ENCODE results near the gene OR52E6. TPM values are rescaled to one million over a fixed set of nuclear protein-coding genes. Genes with fewer than 3 reads are reported as not detected.

OR52E6 gene
- total RNA-seq (2022; extraction: Qiagen RNA extraction; ENCODE audit: low read depth): not detected in 5 replicates

GRCh38 chr11:5841797-5842196 lies at the start of gene OR52E6:
TSS of gene OR52E6 (minus strand) at chr11:5841897. CDS start at chr11:5841897, 0 bp downstream.

DNA sequence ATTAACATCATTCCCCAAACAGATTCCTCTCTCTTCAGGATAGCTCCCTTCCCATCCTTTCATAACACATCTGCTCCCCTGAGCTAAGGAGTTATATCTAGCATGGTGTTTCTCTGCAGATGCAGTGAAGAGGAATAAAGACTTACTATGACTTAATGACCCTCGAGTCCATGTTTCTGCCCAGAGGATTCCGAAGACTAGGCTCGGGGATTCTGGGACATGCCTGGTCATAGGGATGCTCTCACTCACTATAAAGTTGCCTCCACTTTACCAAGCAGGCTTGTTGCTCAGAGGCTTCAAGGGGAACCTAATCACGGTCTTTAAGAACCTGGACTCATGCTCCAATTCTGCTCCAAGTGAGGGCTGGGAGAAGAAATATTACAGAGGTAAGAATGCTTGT lies 38.6 kb upstream of the OR52E6 start, which contains the start of gene OR52E4:
Gene OR52E4 (plus strand): TSS at position 301 of the 400 bp plus-strand sequence. CDS start 3,664 bp downstream, outside the sequence.

DNA sequence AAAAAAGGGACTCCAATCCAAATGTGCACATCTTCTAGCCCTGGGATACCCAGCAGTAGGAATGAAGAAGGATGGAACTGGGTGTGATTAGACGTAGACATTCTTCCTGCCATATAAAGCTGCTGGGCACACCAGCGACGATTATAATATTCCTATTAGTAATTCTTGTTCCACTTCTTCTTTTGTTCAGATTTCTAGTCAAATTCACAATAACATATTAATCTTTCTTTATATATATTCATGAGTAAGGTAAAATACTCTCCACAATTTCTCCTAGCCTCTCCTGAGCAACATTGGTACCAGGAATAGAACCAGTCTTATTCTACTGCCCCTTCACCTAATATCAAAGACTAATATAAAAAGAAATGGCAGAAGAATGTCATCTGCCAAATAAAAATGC lies 15.9 kb upstream of the OR52E6 start, which contains the start of gene OR52E8:
Gene OR52E8 (minus strand): TSS at position 101 of the 400 bp plus-strand sequence. CDS start 0 bp downstream, at position 101.

DNA sequence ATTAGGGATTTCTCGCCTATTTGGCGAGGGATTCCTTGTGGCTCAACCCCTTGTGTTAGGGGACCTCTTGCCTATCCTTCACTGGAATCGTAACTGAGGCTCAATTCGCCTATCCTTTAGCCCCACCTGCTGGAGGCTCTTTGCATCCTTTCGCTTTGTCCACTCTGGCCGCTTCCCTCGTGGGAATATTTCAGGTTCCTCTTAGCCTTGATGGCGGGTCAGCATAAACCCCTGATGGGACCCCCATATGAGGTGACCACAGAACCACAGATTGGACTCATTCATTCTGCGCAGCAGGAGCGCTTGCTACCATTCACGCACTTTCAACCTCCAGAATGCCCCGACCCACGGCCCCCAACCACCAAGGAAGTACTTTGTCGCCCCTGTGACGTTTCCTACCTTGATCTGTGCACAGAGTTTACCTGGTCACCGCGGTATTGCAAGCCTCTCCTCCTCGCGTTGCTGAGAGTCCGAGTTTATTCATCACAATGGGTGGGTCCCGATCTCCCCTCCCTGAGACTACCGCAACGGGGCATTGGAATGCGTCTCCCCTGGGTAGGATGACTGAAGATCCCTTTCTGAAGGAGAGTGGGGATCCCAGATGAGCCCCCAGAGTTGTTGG lies 33.1 kb downstream of the OR52E6 start, which contains the start of gene OR52N2:
Gene OR52N2 (plus strand): TSS at position 425 of the 622 bp plus-strand sequence. CDS start 11,412 bp downstream, outside the sequence.

GRCh38 chr11:5791165-5791564 lies 50.5 kb downstream of the OR52E6 start, which contains the start of gene OR52N1:
TSS of gene OR52N1 (minus strand) at chr11:5791265. CDS start at chr11:5788816, 2,449 bp downstream.

Other genes starting within 250 kb of the OR52E6 start
- gene TRIM6, start 245.3 kb downstream of the OR52E6 start, total RNA-seq (2022; extraction: Qiagen RNA extraction; ENCODE audit: low read depth): 11.4 to 16.0 TPM (median 13.3 TPM) in 5 replicates
- 3.1 to 4.0 TPM (median 3.4 TPM) in 5 replicates for gene TRIM34, start 216.9 kb downstream of the OR52E6 start, total RNA-seq (2022; extraction: Qiagen RNA extraction; ENCODE audit: low read depth)
- gene TRIM5, start 156.8 kb downstream of the OR52E6 start, total RNA-seq (2022; extraction: Qiagen RNA extraction; ENCODE audit: low read depth): 12.7 to 15.0 TPM (median 12.9 TPM) in 5 replicates
- 0.42 to 1.0 TPM (median 0.66 TPM) in 5 replicates for gene TRIM22, start 152.1 kb downstream of the OR52E6 start, total RNA-seq (2022; extraction: Qiagen RNA extraction; ENCODE audit: low read depth)
- gene OR56B1, start 105.4 kb downstream of the OR52E6 start, total RNA-seq (2022; extraction: Qiagen RNA extraction; ENCODE audit: low read depth): not detected in 5 replicates
- gene OR52N4, start 87.7 kb downstream of the OR52E6 start, total RNA-seq (2022; extraction: Qiagen RNA extraction; ENCODE audit: low read depth): not detected in 5 replicates
- not detected in 5 replicates for gene OR52N5, start 58.5 kb downstream of the OR52E6 start, total RNA-seq (2022; extraction: Qiagen RNA extraction; ENCODE audit: low read depth)
- gene OR52N1, start 50.6 kb downstream of the OR52E6 start, total RNA-seq (2022; extraction: Qiagen RNA extraction; ENCODE audit: low read depth): not detected in 5 replicates
- gene OR52N2, start 33.0 kb downstream of the OR52E6 start, total RNA-seq (2022; extraction: Qiagen RNA extraction; ENCODE audit: low read depth): not detected in 5 replicates
- gene OR52E8, start 15.8 kb upstream of the OR52E6 start, total RNA-seq (2022; extraction: Qiagen RNA extraction; ENCODE audit: low read depth): not detected in 5 replicates
- not detected in 5 replicates for gene OR52E4, start 38.7 kb upstream of the OR52E6 start, total RNA-seq (2022; extraction: Qiagen RNA extraction; ENCODE audit: low read depth)
- gene OR52E5, start 51.3 kb upstream of the OR52E6 start, total RNA-seq (2022; extraction: Qiagen RNA extraction; ENCODE audit: low read depth): not detected in 5 replicates
- not detected in 5 replicates for gene OR56A3, start 100.4 kb upstream of the OR52E6 start, total RNA-seq (2022; extraction: Qiagen RNA extraction; ENCODE audit: low read depth)
- not detected in 5 replicates for gene OR56A5, start 126.6 kb upstream of the OR52E6 start, total RNA-seq (2022; extraction: Qiagen RNA extraction; ENCODE audit: low read depth)
- not detected in 5 replicates for gene OR52L1, start 145.1 kb upstream of the OR52E6 start, total RNA-seq (2022; extraction: Qiagen RNA extraction; ENCODE audit: low read depth)
- not detected in 5 replicates for gene OR56A4, start 165.0 kb upstream of the OR52E6 start, total RNA-seq (2022; extraction: Qiagen RNA extraction; ENCODE audit: low read depth)
- gene OR56A1, start 188.9 kb upstream of the OR52E6 start, total RNA-seq (2022; extraction: Qiagen RNA extraction; ENCODE audit: low read depth): not detected in 5 replicates

Measured in A549 treated with DMSO at 1 μM for 4 hours (cell line).